Cardiac muscle cell (in vitro differentiated cells and primary cell): ENCODE results near the gene KRTAP12-3. TPM values are rescaled to one million over a fixed set of nuclear protein-coding genes. Genes with fewer than 3 reads are reported as not detected.

Source experiments
- DNase-seq, 2 donors: peaks; one replicate each; pipeline versions ENCODE4 v3.0.0 to v3.0.0-alpha.2; 2010 to 2017; ENCODE audit warnings: low read depth in 1 of 2, low spot score in 1 of 2
- H3K27ac ChIP-seq: fragments of 200-600 bp; sonication (generic); 2 replicates; pipeline ENCODE4 v1.5.1; 2016
- H3K27me3 ChIP-seq: fragments of 200-600 bp; sonication (generic); 2 replicates; pipeline ENCODE4 v1.6.0; 2016; ENCODE audit warnings: control low read depth
- H3K36me3 ChIP-seq: fragments of 200-600 bp; sonication (generic); 2 replicates; pipeline ENCODE4 v1.5.1; 2016; ENCODE audit warnings: control low read depth
- H3K4me1 ChIP-seq: fragments of 200-600 bp; sonication (generic); 2 replicates; pipeline ENCODE4 v1.8.1; 2017; ENCODE audit warnings: low read depth, mild to moderate bottlenecking, mixed run types
- H3K4me3 ChIP-seq: fragments of 200-600 bp; sonication (generic); 2 replicates; pipeline ENCODE4 v1.5.1; 2016; ENCODE audit warnings: mild to moderate bottlenecking
- H3K9me3 ChIP-seq: fragments of 200-600 bp; sonication (generic); 2 replicates; pipeline ENCODE4 v1.5.1; 2017; ENCODE audit warnings: low read depth, mild to moderate bottlenecking, control low read depth
- CTCF ChIP-seq: IDR thresholded peaks from 2 replicates; pipeline ENCODE4 v1.5.1; 2012; ENCODE audit warnings: low read depth, mild to moderate bottlenecking, low read length
- polyA plus RNA-seq: library from polyadenylated mRNA; unstranded; fragments of >200 nt; fragmentation: Nextera tagmentation; extraction: Ambion mirVana; gene quantifications from 2 replicates; pipeline ENCODE4 v1.2.1, GENCODE V29; 2016
- total RNA-seq: library from RNA; depleted of rRNA; stranded (reverse); fragments of >200 nt; gene quantifications from 2 replicates; pipeline ENCODE4 v1.2.3, GENCODE V29; 2016

KRTAP12-3 gene
- total and polyA plus RNA-seq, 2 experiments from 2014 or later, result not detected

- Histone ChIP-seq H3K9me3 (no peaks in the 10 kb centered on the region), H3K4me1 (no peaks in the 10 kb centered on the region), H3K4me3 (no peak overlapping the region), H3K27ac (no peak overlapping the region), H3K27me3 (no peaks in the 10 kb centered on the region), H3K36me3 (no peaks in the 10 kb centered on the region)
- no peak for DNase-seq
- TF ChIP-seq CTCF, result no peak
Observed at GRCh38 chr21:44612669-44613229, 45.0 kb upstream of the KRTAP12-3 start.

DNA sequence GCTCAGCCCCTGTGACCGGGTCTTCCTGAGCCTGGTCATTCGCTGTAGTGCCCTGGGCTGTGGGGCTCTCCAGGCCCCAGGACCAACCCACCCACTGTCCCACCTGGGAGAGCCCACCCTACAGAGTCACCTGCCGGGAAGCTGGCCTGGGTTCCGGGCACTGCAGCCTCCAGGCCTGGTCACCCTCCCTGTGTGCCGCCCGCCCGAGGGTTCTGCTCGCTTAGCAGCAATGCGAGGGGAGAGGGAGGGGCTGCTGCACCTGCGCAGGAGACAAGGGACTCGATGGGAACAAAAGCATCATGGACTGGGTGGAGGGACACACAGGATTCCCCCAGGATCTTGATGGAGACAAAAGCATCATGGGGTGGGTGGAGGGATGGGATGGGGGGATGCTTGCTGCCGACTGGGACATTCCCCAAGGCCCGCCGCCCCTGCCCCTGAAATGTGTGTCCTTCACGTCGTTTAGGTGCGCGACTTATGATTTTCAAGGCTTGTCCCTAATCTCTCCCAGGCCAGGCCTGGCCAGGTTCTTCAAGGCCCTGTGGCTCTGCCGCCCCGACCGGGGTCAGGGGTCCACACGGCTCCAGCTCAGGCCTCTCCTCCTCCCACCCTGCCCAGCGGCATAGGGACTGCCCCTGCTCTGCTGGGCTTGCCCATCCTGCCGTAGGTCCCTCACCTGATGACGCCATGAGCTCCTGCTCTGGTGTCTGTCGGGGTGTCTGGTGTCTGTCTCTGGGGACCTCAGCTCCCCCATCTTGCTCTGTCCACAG is 44.2 kb upstream of the KRTAP12-3 start:
- no peak for DNase-seq

GRCh38 chr21:44614161-44614631 is 43.5 kb upstream of the KRTAP12-3 start:
- Histone ChIP-seq H3K4me1 (no peaks in the 10 kb centered on the region), H3K4me3 (no peak overlapping the region), H3K9me3 (no peaks in the 10 kb centered on the region), H3K27ac (no peak overlapping the region), H3K27me3 (no peaks in the 10 kb centered on the region), H3K36me3 (no peaks in the 10 kb centered on the region)
- no peak for TF ChIP-seq CTCF
- no peak for DNase-seq

More for the DNA sequence above, 44.2 kb upstream of the KRTAP12-3 start:
- TF ChIP-seq CTCF, result no peak
- H3K4me1 ChIP-seq, result no peaks in the 10 kb centered on the region
- no peaks in the 10 kb centered on the region for H3K9me3 ChIP-seq
- H3K27ac ChIP-seq, result no peak overlapping the region
- no peaks in the 10 kb centered on the region for H3K27me3 ChIP-seq
- no peaks in the 10 kb centered on the region for H3K36me3 ChIP-seq
- H3K4me3 ChIP-seq, result no peak overlapping the region

DNA sequence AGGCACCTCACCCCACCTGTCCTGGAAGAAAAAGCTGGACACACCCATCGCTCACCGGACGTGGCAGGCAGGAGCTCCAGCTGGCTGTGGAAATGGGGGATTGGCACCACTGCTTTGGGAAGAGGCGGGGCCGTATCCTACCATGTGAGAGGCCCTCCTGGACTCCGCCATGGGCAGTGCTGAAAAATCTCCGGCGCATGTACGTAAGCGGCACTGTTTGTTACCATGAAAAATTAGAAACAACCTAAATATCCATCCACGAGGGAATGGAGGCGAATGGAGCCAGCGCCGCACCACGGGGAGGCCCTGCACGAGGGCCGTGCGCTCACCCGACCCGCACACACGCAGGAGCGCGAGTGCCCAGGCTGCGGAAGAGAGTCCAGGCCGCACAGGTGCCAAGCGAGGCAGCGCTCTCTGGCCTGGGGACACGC is 42.8 kb upstream of the KRTAP12-3 start:
- Histone ChIP-seq H3K27ac (no peak overlapping the region), H3K36me3 (no peaks in the 10 kb centered on the region), H3K4me1 (no peaks in the 10 kb centered on the region), H3K4me3 (no peak overlapping the region), H3K9me3 (no peaks in the 10 kb centered on the region), H3K27me3 (no peaks in the 10 kb centered on the region)
- TF ChIP-seq CTCF, result no peak
- DNase-seq, result no peak

DNA sequence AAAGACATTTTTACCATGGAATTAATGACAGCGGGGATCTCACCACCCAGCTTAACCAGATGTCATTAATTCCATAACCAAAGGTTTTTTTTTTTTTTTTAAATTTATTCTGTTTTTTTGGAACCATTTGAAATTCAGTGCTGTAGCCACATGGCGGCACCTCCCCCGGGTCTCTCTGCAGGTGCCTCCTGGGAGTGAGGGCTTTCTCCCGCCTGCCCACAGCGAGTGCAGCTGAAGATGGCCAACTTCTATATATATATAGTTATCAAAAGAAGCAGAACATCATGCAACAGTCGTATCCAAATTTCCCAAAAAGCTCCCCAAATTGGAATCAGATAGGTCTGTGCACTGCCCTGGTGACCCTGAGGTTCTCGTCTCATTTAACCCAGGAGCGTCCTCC is 42.3 kb upstream of the KRTAP12-3 start:
- Histone ChIP-seq H3K4me1 (no peaks in the 10 kb centered on the region), H3K36me3 (no peaks in the 10 kb centered on the region), H3K4me3 (no peak overlapping the region), H3K27ac (no peak overlapping the region), H3K9me3 (no peaks in the 10 kb centered on the region), H3K27me3 (no peaks in the 10 kb centered on the region)
- TF ChIP-seq CTCF, result no peak
- no peak for DNase-seq
